ENCODE data around the gene PRKAR2B. TPM values are rescaled to one million over a fixed set of nuclear protein-coding genes. Genes with fewer than 3 reads are reported as not detected.
"Not testable (repeated sequence)": the region's sequence is repeated elsewhere in the genome, so short reads cannot be mapped to it uniquely, and the experiment has no call there.

PRKAR2B gene
- total and polyA plus RNA-seq, 2 experiments from 2014 or later = 0.81 to 3.2 TPM

- Histone ChIP-seq H4K20me1 (ENCODE audit: insufficient read depth) (no peaks in the 10 kb centered on the region), H3K36me3 (ENCODE audit: low read depth) (no peaks in the 10 kb centered on the region), H3F3A (ENCODE audit: insufficient read depth) (peaks cover 5% of the 10 kb centered on the region; the same call in 1 of the 2 replicates), H3K9ac (no peak overlapping the region), H3K79me2 (ENCODE audit: insufficient read depth) (no peaks in the 10 kb centered on the region), H3K27ac (no peak overlapping the region), H3K9me3 (ENCODE audit: low read depth) (no peaks in the 10 kb centered on the region), H3K4me1 (ENCODE audit: insufficient read depth) (peaks cover 6% of the 10 kb centered on the region; the same call in 1 of the 2 replicates), H3K4me3 (no peak overlapping the region), H3K9me2 (ENCODE audit: insufficient read depth) (no peaks in the 10 kb centered on the region), H3K27me3 (replicated peaks; ENCODE audit: insufficient read depth) (no peaks in the 10 kb centered on the region), H2AFZ (no peak overlapping the region), H3K4me2 (ENCODE audit: unreplicated experiment) (no peak overlapping the region)
- no peak for TF ChIP-seq EZH2 (IDR thresholded peaks at IDR 0.05; ENCODE audit: insufficient read depth, poor library complexity, severe bottlenecking)
- DNase-seq = no peak
- in situ Hi-C loops (cut with MboI) = no loop called here
- whole genome bisulfite sequencing, 2 experiments (ENCODE audit: low coverage in 1 of 2, low lambda C conversion rate in 2 of 2, missing lambda C conversion rate in 2 of 2) = 95% methylated on average over 1 of the region's 1 CpG
Observed at GRCh38 chr7:107049971-107050532, 5.5 kb downstream of the PRKAR2B start.

GRCh38 chr7:107051376-107051775 is 6.9 kb downstream of the PRKAR2B start:
- Histone ChIP-seq H3K9ac (no peak overlapping the region), H3K36me3 (ENCODE audit: low read depth) (no peaks in the 10 kb centered on the region), H2AFZ (no peak overlapping the region), H4K20me1 (ENCODE audit: insufficient read depth) (no peaks in the 10 kb centered on the region), H3K9me3 (ENCODE audit: low read depth) (no peaks in the 10 kb centered on the region), H3K9me2 (ENCODE audit: insufficient read depth) (no peaks in the 10 kb centered on the region), H3K79me2 (ENCODE audit: insufficient read depth) (no peaks in the 10 kb centered on the region), H3K4me1 (ENCODE audit: insufficient read depth) (no peaks in the 10 kb centered on the region), H3F3A (ENCODE audit: insufficient read depth) (no peaks in the 10 kb centered on the region), H3K27me3 (replicated peaks; ENCODE audit: insufficient read depth) (no peaks in the 10 kb centered on the region), H3K4me2 (ENCODE audit: unreplicated experiment) (no peak overlapping the region), H3K27ac (no peak overlapping the region), H3K4me3 (no peak overlapping the region)
- peak; percentile 42 for DNase-seq
- no peak for TF ChIP-seq EZH2phosphoT487 (IDR thresholded peaks at IDR 0.05; ENCODE audit: insufficient read depth, low read depth)
- no peak for TF ChIP-seq EZH2 (IDR thresholded peaks at IDR 0.05; ENCODE audit: insufficient read depth, poor library complexity, severe bottlenecking)
- in situ Hi-C loops (cut with MboI) = no loop called here
- 15 to 17% methylated on average over 2 of the region's 2 CpGs for WGBS, 2 experiments (ENCODE audit: low coverage in 1 of 2, low lambda C conversion rate in 2 of 2, missing lambda C conversion rate in 2 of 2)

- H3F3A ChIP-seq (ENCODE audit: insufficient read depth); in situ Hi-C loops (cut with MboI); H4K20me1 ChIP-seq (ENCODE audit: insufficient read depth); H3K79me2 ChIP-seq (ENCODE audit: insufficient read depth); H3K27me3 ChIP-seq (replicated peaks; ENCODE audit: insufficient read depth); H3K27ac ChIP-seq; DNase-seq; H3K9ac ChIP-seq; H3K9me3 ChIP-seq (ENCODE audit: low read depth); H3K4me1 ChIP-seq (ENCODE audit: insufficient read depth); H3K9me2 ChIP-seq (ENCODE audit: insufficient read depth); H3K4me2 ChIP-seq (ENCODE audit: unreplicated experiment); H3K36me3 ChIP-seq (ENCODE audit: low read depth); H3K4me3 ChIP-seq; H2AFZ ChIP-seq: not testable (repeated sequence)
- 75 to 94% methylated on average over 1 of the region's 1 CpG for WGBS, 2 experiments (ENCODE audit: low coverage in 1 of 2, low lambda C conversion rate in 2 of 2, missing lambda C conversion rate in 2 of 2)
Observed at GRCh38 chr7:107054965-107055364, 10.5 kb downstream of the PRKAR2B start.

- DNase-seq; H3K79me2 ChIP-seq (ENCODE audit: insufficient read depth); H3K9me2 ChIP-seq (ENCODE audit: insufficient read depth); H3K4me2 ChIP-seq (ENCODE audit: unreplicated experiment); H3K4me1 ChIP-seq (ENCODE audit: insufficient read depth); in situ Hi-C loops (cut with MboI); H3K27me3 ChIP-seq (replicated peaks; ENCODE audit: insufficient read depth); H3K36me3 ChIP-seq (ENCODE audit: low read depth); H3K9ac ChIP-seq; H4K20me1 ChIP-seq (ENCODE audit: insufficient read depth); H2AFZ ChIP-seq; H3K9me3 ChIP-seq (ENCODE audit: low read depth); H3F3A ChIP-seq (ENCODE audit: insufficient read depth); H3K4me3 ChIP-seq; H3K27ac ChIP-seq: not testable (repeated sequence)
- WGBS, 2 experiments (ENCODE audit: low coverage in 1 of 2, low lambda C conversion rate in 2 of 2, missing lambda C conversion rate in 2 of 2) = 90% methylated on average over 3 of the region's 3 CpGs
Observed at GRCh38 chr7:107056058-107056457, 11.6 kb downstream of the PRKAR2B start.

- Histone ChIP-seq H3K36me3 (ENCODE audit: low read depth) (no peaks in the 10 kb centered on the region), H3K4me1 (ENCODE audit: insufficient read depth) (no peaks in the 10 kb centered on the region), H3K9ac (no peak overlapping the region), H4K20me1 (ENCODE audit: insufficient read depth) (no peaks in the 10 kb centered on the region), H3K4me2 (ENCODE audit: unreplicated experiment) (no peak overlapping the region), H3K27ac (no peak overlapping the region), H3K79me2 (ENCODE audit: insufficient read depth) (no peaks in the 10 kb centered on the region), H3K4me3 (no peak overlapping the region), H2AFZ (0 out of 2 replicates have a peak overlapping the region, but pooled peaks have one; percentile 3), H3F3A (ENCODE audit: insufficient read depth) (no peaks in the 10 kb centered on the region), H3K9me2 (ENCODE audit: insufficient read depth) (no peaks in the 10 kb centered on the region), H3K9me3 (ENCODE audit: low read depth) (no peaks in the 10 kb centered on the region), H3K27me3 (replicated peaks; ENCODE audit: insufficient read depth) (no peaks in the 10 kb centered on the region)
- TF ChIP-seq EZH2phosphoT487 (IDR thresholded peaks at IDR 0.05; ENCODE audit: insufficient read depth, low read depth) (no peak), EZH2 (IDR thresholded peaks at IDR 0.05; ENCODE audit: insufficient read depth, poor library complexity, severe bottlenecking) (no peak)
- in situ Hi-C loops (cut with MboI) = no loop called here
- 64 to 68% methylated on average over 8 of the region's 8 CpGs for WGBS, 2 experiments (ENCODE audit: low coverage in 1 of 2, low lambda C conversion rate in 2 of 2, missing lambda C conversion rate in 2 of 2)
- no peak for DNase-seq
Observed at GRCh38 chr7:107056728-107057473, 12.4 kb downstream of the PRKAR2B start.

Measured in GM23248 (cell line).